KOPT-K1 (cell line): ENCODE data around the gene SLC43A2.
"Not testable (repeated sequence)": the region's sequence is repeated elsewhere in the genome, so short reads cannot be mapped to it uniquely, and the experiment has no call there.

Experiments used
- H3K27ac ChIP-seq: fragments of 200-600 bp; sonication (generic); 2 replicates; pipeline ENCODE4 v1.5.1; 2016; ENCODE audit warnings: antibody characterized with exemption, mild to moderate bottlenecking, low read depth, low read length; ENCODE audit not compliant: poor library complexity, severe bottlenecking
- H3K36me3 ChIP-seq: fragments of 200-600 bp; sonication (generic); 2 replicates; pipeline ENCODE4 v1.5.1; 2017; ENCODE audit warnings: antibody characterized with exemption, mild to moderate bottlenecking, low read length, moderate library complexity; ENCODE audit not compliant: insufficient read depth
- H3K9me3 ChIP-seq: fragments of 200-600 bp; sonication (generic); 2 replicates; pipeline ENCODE4 v1.5.1; 2017; ENCODE audit warnings: antibody characterized with exemption, low read length, mild to moderate bottlenecking; ENCODE audit not compliant: insufficient read depth, poor library complexity, severe bottlenecking

Gene SLC43A2

GRCh38 chr17:1539811-1540210 is 88.8 kb downstream of the SLC43A2 start:
- H3K9me3 ChIP-seq = no peaks in the 10 kb centered on the region
- peaks cover 98% of the 10 kb centered on the region for H3K36me3 ChIP-seq

GRCh38 chr17:1535737-1536136 is 92.9 kb downstream of the SLC43A2 start:
- H3K36me3 ChIP-seq = peaks cover 100% of the 10 kb centered on the region

More at GRCh38 chr17:1539811-1540210, 88.8 kb downstream of the SLC43A2 start:
- no peak overlapping the region for H3K27ac ChIP-seq

GRCh38 chr17:1533661-1534325 is 94.8 kb downstream of the SLC43A2 start:
- Histone ChIP-seq H3K27ac (no peak overlapping the region), H3K36me3 (peaks cover 100% of the 10 kb centered on the region), H3K9me3 (no peaks in the 10 kb centered on the region)

More at GRCh38 chr17:1535737-1536136, 92.9 kb downstream of the SLC43A2 start:
- no peaks in the 10 kb centered on the region for H3K9me3 ChIP-seq
- no peak overlapping the region for H3K27ac ChIP-seq

- Histone ChIP-seq H3K36me3 (peaks cover 100% of the 10 kb centered on the region), H3K9me3 (no peaks in the 10 kb centered on the region), H3K27ac (no peak overlapping the region)
Observed at GRCh38 chr17:1532836-1533602, 95.6 kb downstream of the SLC43A2 start.

- Histone ChIP-seq H3K27ac (no peak overlapping the region), H3K36me3 (peaks cover 99% of the 10 kb centered on the region), H3K9me3 (no peaks in the 10 kb centered on the region)
Observed at GRCh38 chr17:1529863-1530262, 98.8 kb downstream of the SLC43A2 start.

- not testable (repeated sequence) for H3K27ac ChIP-seq, H3K9me3 ChIP-seq
- H3K36me3 ChIP-seq = peaks cover 96% of the 10 kb centered on the region
Observed at GRCh38 chr17:1526876-1527275, 101.8 kb downstream of the SLC43A2 start.

- no peaks in the 10 kb centered on the region for H3K9me3 ChIP-seq
- H3K27ac ChIP-seq = no peak overlapping the region
- peaks cover 93% of the 10 kb centered on the region for H3K36me3 ChIP-seq
Observed at GRCh38 chr17:1522626-1523025, 106.0 kb downstream of the SLC43A2 start.

- H3K27ac ChIP-seq = no peak overlapping the region
- peaks cover 79% of the 10 kb centered on the region for H3K36me3 ChIP-seq
- no peaks in the 10 kb centered on the region for H3K9me3 ChIP-seq
Observed at GRCh38 chr17:1521086-1521640, 107.5 kb downstream of the SLC43A2 start.

GRCh38 chr17:1519678-1520077 is 109.0 kb downstream of the SLC43A2 start:
- peaks cover 64% of the 10 kb centered on the region for H3K36me3 ChIP-seq
- no peaks in the 10 kb centered on the region for H3K9me3 ChIP-seq
- no peak overlapping the region for H3K27ac ChIP-seq
